Caki2 (cell line): ENCODE measurements around the gene ANK3. TPM values are rescaled to one million over a fixed set of nuclear protein-coding genes. Genes with fewer than 3 reads are reported as not detected.

Experiments used
- DNase-seq: peaks from one replicate; pipeline ENCODE4 v3.0.0-alpha.2; 2015; ENCODE audit warnings: low read depth
- in situ Hi-C: cut with HindIII; loops from 2 replicates; pipeline ENCODE4 v1.10.0; 2016; ENCODE audit warnings: low sequenced_read_pairs, low pct_unique_long_range_greater_than_20kb, mixed read lengths
- total RNA-seq: library from RNA; depleted of rRNA; stranded (reverse); fragments of >200 nt; shearing (Covaris generic); gene quantifications from 2 replicates; pipeline ENCODE4 v1.2.3, GENCODE V29; 2014; ENCODE audit warnings: low replicate concordance

The ANK3 gene
- total RNA-seq, 1 experiment from 2014 or later = 14.2 TPM

DNA sequence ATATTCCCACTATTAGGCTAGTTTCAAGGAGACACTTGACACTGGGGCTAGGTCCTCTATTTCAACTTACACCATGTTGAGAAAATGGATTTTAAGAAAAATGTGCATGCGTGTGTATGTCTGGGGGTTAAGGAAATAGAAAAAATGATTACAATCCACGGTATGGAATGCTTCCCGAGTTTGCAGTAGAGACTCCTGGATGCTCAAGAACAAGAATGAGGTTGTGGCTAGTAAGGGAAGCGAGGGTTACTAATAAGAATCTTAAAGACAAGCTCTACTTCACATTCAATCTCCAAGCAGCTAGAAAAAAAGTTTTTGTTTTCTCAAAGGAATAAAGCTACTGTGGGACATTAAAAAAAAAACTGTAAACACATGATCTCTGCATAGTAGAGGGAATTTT, 54.7 kb downstream of the ANK3 start:
- DNase-seq = no peak
- in situ Hi-C loops = no loop called here

DNA sequence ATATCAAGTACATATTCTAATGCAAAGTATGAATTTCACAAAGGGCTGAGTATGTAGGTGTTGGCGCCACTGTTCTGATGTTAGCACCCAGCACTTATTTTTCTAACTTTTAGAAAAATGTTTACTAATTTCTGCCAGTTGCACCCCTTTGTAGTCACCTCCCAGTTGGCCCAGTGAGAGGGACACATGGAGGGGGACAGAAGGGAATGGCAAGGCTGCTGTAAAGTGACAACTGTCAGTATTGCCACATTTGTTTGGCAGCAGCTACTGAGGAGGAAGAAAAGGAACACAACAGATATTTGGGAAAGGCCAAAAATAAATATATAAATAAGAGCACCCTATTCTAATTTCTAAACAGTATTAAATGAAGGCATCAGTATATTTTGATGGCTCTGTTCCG, 57.3 kb downstream of the ANK3 start:
- in situ Hi-C loops = no loop called here
- no peak for DNase-seq

DNA sequence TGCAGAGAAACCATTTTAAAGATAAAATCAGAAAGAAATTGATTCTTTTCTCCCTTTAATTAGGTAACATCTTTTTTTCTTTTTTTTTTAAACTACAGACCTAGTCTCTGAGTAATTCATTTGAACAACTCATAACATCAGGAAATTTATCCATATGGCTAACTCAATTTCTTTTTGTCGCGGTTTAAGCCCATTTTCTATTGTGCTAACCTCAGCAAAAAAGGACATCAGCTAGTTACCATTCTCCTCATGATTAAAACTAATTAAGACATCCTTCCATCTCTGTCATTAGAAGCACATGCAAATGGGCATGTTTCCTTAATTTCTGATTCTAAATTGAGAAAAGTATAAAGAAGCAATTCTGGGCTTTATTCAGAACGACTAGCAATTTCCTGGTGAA, 57.8 kb downstream of the ANK3 start:
- in situ Hi-C loops = no loop called here
- no peak for DNase-seq

DNA sequence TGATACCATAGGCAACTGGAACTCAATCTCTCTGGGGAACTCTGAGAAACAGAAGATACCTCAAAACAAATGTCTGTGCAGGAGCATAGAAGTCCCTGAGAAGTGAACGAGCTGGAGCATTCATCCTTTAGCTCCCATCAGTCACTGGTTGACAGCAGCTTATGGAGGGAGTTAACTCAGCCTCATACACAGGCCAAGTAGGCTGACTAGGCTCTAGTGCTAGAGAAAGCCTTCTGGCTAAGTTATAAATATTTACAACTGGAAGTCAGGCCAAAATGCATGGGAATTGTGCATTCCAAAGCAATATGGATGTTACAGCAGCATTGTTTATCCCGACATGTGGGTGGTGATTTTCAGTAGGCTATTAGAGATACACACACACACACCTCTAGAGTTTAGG, 66.5 kb downstream of the ANK3 start:
- no peak for DNase-seq
- in situ Hi-C loops = no loop called here

DNA sequence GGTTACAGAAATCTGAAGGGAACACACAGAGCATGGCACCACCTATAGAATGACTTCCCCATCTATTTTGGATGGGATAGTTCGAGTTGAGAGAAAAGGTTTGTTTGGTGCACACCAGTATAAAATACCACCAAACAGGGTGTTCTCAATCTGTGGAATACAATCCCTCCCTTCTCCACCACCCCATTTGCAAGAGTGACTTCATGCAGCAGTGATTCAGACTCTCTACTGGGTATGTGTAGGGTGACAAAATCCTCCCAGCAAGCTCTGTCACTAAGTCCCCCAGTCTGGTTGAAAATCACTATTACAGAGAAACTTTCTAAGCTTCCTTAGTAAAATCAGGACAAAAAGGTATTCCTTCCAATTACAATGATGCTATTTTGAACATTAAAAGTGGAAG, 69.0 kb downstream of the ANK3 start:
- no peak for DNase-seq
- in situ Hi-C loops = no loop called here

DNA sequence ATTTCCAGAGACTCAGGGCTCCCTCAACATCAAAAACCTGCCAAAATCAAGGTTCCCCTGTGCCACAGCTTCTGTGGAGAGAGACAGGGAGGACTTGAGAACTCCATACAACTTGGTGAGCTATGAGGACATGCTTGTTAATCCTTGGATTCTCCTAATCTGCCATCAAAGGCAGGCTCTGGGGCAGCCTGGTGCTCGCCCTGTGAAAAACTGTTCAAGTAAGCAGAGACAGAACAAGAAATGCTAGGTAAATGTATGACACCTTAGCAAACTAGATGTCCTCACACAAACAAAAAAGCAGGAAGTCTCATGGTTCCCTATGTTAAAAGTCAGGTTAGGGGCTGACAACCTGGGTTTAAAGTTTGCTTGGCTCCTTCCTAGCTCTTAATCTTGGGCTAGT, 73.6 kb downstream of the ANK3 start:
- in situ Hi-C loops = no loop called here
- no peak for DNase-seq

DNA sequence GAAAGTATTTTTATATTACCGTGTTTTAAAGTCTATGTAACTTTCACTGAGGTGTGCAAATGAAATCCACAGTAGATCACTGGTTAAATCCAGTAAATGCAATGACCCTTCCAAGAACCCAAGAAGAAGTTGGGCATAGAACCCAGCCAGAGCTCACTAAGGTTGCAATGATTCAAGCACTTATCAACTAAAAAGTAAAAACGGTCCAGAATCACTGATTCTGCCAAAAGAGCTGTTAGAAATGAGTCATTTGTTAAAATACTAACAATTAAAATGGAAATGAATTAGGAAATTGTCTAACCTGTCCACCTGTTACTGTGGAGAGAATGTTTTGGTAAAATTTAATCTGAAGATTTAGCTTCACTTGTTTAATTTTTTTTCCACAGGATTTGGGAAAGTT, 74.4 kb downstream of the ANK3 start:
- in situ Hi-C loops = no loop called here
- no peak for DNase-seq

DNA sequence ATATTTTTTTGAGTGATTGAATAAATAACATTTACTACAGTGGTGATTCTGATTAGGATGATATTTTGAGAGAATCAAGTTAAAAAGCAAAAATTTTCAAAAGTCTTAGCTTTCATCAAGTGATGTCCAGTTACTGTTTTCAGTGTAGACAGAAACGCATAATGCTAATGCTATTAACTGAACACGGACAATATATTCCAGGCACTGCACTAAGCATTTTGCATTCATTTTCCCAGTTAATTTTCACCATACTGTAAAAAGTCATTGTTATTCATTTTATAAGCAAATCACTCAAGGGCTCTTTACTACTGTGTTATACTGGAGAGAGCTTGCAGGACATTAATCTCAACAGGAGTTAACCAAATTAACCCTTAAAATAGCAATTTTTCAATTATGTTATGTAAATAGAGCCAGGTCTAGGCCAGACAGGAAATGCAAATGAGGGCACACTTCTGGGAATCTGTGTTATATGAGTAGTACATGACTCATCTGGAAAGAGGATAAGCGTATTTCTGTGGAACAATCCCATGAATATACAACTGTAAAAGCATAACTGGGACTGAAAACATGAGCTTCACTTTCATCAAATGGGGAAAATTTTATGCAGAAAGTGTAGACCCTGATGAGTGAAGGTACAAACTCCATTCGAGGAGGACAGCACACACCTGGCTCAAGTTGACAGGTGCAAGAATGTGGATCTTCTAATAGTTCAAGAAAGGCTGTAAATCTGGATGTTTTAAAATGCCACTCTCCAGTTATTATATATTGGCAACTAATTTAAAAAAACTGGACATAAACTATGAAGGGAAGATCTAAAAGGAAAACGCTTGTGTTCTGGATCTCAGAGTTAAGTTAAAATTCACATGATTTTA, 75.4 kb downstream of the ANK3 start:
- DNase-seq = peak; percentile 29
- in situ Hi-C loops = no loop called here

DNA sequence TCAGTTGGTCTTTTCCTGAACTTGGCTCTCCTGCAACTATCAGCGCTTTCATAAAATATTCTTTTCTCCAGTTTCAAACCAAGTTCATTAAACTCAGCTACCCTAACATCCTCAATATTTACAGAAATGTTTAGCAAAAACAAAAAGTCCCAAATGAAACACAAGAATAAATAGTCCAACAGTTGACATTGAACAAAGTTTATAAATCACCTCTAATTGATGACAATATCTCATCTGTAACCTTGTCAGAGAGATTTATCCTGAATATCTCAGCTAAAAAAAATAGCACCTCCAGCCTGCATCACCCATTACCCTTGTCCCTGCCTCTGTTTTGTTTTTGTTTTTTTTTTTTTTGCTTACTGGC, 76.1 kb downstream of the ANK3 start:
- DNase-seq = peak; percentile 15
- in situ Hi-C loops = no loop called here

DNA sequence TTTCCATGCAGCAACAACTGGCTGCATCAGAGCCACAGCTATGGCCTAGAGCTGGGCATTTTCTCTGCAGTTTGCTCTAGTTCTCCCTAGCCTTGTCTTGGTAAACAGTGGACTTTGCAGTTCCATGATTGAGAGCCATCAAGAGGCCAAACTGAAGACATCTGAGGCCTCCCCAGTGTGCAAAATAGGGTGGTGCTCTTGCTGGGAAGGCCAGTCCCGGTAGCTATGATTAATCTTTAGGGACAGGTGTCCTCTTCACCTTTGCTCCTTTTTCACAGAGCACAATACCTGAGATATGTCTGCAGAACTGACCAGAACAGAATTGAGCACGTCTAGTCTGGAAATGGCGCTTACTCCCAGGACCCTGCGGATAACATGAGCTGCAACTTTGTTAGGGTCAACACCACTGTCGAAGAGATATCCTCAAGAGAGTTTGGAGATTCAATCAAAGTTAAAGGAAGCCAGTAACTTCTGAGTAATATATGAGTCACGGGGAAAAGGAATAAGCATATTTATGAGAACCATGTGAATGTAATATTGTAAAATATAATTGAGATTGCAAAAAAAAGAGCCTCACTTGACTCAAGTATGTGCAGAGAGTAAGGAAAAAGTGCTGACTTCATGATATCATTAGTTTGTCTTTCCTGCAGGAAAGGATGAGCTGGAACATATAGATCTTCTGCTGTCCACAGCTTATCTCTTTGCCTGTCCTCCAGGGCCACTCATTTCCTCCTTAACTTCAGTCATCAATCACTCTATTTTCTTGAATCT, 76.7 kb downstream of the ANK3 start:
- DNase-seq = peak; percentile 23
- in situ Hi-C loops = no loop called here

DNA sequence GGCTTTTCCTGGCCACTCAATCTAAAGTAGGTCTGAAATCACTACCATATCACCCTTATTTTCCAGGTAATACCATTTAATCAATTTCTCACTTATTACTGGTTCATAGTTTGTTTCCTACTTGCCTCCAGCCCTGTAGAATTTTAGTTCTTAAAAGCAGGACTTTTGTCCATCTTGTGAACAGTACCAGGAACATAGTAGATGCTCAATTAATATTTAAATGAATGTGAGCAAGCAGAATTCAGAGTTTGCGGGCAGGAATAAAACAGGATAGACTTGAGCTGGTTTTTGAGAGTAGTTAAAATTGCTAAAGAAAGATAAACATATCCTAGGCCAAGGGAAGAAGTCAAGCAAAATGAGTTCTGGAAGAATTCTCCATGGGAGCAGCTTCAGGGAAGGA, 77.9 kb downstream of the ANK3 start:
- no peak for DNase-seq
- in situ Hi-C loops = no loop called here

DNA sequence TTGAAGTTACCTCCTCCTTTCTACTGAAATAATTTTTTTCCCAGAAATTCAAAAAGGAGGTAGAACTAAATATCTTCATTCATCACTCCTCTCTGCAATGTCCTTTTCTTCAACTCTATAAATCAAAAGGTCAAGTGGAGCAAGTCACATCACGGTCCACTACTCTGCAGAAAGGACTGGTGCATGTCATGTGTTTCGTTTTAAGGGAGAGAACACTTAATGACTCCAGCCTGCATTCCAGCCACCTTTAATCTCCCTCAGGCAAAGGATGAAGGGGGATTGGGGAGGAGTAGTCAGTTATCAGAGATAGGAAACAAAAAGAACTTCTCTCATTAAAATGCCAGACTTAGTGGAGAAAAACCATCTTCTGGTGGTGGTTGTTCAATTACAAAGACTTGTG, 78.9 kb downstream of the ANK3 start:
- in situ Hi-C loops = no loop called here

DNA sequence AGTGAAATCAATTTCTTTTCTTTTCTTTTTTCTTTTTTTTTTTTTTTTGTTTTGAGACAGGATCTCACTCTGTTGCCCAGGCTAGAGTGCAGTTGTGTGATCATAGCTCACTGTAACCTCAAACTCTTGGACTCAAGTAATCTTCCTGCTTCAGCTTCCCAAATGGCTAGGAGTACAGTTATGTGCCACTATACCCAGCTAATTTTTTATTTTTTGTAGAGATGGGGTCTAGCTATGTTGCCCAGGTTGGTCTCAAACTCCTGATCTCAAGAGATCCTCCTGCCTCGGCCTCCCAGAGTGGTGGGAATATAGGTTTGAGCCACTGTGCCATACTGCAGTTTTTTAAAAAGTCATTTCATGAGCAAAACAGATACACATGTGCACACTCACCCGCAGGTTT, 79.8 kb downstream of the ANK3 start:
- in situ Hi-C loops = no loop called here
- no peak for DNase-seq

More for the DNA sequence above, 78.9 kb downstream of the ANK3 start:
- peak; percentile 70 for DNase-seq

DNA sequence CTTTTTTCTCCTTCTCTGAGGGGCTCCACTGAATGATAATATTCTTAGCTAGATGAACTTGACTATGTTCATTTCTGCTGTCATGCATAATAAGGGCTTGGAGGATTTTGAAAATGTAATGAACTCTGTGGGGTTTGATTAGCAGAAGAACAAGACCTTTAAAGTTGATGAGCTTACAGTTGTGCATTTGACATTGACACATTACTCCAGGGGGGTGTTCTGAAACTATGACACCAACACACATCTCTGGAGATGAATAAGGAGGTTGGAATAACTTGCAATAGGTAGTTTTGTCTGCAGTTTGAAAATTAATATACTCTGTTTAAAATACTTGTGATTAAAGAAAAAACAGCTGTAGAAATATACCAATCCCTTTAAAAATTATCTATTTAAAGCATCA, 80.3 kb downstream of the ANK3 start:
- DNase-seq = no peak
- in situ Hi-C loops = no loop called here

DNA sequence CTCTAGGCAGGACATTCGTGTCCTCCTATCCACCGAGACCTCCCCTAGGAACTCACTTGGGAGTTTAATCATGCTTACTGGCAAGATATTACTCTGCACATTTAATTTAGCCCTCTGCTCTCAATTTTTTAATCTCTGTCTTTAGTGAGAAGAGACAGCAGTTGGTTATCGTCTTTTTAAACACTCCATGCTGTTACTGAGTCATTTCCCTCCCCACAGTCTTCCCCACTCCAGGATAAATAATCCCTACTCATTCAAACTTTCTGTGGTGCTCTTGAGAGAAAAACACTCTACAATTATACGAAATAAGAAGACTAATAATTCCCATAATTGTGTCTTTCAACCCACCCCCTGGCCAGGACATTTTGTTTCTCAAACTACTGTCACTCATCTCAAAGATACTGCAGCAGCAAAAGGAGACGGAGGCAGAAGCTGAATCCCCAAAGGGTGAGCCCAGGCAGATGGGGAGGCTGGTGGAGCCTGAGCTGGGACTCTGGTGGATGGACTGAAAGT, 84.2 kb downstream of the ANK3 start:
- in situ Hi-C loops = no loop called here
- DNase-seq = no peak

DNA sequence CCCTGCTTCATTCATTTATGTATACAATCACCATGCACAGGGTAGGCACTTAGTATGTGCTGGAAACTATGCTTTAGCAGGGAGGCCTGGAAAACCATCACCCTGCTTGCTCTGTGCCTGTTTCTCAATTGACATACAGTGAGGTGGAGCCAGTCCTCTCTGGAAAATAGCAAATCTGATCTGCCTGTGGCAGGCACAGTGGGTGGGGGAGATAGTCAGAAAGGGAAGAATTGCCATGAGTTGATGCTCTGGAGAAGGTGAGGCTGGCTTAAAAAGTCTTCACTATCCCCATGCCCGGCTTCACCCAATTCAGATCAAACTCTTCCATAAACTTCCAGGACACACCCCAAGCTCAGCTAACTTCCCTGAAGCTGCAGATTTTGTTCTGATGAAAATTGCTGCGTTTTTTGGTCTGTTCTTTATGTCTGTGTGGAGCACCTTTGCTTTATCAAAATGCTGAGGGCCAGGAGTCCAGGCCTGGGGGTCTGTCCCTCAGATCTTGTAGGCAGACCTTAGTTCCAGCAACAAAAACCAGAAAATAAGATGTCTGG, 84.8 kb downstream of the ANK3 start:
- in situ Hi-C loops = no loop called here
- no peak for DNase-seq

DNA sequence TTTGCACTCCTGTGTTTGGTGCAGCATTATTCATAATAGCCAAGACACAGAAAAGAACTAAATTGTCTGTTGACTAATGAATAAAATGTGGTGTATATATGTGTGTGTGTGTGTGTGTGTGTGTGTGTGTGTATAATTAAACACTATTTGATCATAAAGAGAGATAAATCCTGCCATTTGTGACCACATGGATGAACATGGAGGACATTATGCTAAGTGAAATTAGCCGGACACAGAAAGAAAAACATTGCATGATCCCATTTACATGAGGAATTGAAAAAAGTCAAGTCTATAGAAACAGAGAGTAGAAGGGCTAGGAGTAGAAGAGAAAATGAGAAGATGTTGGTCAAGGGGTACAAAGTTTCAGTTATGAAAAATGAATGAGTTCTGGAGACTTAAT, 85.9 kb downstream of the ANK3 start:
- no peak for DNase-seq
- in situ Hi-C loops = no loop called here

DNA sequence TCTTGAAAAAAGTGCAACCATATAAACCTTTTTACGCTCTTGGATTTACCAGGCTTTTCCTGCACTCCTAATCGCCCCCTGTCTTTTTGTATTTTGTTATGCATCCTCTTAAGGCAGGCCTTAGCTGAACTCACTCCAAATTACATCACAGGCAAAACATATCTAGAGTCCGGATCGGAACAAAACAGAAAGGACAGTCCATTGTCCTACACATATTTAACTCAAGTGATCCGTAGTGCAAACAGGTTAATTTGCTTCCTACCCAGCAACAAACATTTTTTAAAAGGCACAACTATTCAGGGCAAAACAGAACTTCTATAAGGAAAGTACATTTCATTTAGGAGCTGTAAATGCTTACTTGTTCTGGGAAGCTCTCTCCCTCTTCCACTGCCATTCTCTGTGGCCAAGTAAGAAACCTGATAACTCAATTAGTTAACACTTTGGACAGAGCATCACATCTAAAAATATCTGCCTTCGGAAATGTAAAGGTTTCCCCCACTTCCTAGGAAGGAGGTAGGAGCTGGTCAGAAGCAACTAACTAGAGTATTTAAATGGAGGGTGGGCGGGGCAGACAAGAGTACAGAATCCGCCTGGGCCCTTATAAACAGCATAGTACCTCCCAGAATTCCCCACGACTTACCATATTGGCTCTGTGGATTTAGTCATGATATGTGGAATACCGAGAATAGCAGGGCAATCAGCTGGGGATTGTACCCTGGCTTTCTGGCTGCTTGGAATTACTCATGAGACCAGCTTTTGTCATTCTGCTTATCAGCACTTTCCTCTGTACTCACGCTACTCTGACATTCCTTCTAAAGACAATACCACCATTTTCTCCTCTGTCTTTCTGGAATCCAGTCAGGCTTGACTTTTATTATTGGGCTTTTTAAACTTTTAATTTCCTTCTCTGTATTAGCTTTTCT, 89.5 kb downstream of the ANK3 start:
- in situ Hi-C loops = no loop called here
- DNase-seq = no peak
